GM18499 (cell line): ENCODE measurements around the gene IFT80.

Source experiments
- ATAC-seq: cut with Tn5 transposase; IDR thresholded peaks from one replicate; pipeline ENCODE4 v1.9.1; 2021; ENCODE audit warnings: moderate number of reproducible peaks; ENCODE audit not compliant: insufficient read depth, unreplicated experiment

Gene IFT80

DNA sequence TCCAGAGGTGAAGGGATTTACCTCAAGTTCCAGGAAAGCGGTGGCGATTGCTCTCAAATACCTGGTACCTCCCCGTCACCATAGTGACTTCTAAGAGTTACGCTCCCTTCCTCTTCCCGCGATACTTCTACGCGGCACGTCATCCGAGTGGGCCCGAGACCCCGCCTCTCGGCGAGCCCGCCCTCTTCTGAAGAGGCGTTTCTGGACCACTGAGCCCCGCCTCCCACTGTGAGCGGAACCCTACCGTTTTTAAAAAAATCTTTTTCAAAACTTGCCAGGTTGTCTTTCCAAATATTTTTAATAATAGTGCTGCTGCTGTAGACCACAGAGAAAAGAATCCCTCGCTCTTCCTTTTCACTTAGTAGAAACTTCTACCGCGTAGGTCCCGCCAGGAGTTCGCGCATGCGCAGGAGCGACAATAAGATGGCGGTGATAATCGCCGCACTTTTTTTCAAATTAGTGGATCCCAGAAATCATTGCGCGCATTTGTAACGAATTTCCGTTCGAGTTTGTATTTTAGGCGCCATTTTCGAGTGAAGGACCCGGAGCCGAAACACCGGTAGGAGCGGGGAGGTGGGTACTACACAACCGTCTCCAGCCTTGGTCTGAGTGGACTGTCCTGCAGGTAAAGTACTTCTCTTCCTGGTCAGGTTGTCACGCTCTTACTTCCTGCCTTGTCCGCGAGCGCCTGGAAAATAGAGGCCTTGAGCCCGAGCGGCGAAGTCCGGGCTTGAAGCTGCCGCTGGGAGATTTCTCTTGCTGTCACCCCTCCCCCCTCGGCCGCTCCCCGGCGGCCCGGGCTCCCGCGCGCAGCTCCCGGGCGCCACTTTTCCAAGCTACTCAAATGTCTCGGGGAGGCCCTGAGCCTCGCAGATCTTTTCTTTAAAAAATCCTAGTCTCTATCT is at the start of gene IFT80, which contains the start of gene SMC4:
Gene IFT80 (minus strand): TSS at position 101 of the 905 bp plus-strand sequence. CDS start 14,625 bp downstream, outside the sequence.
Gene SMC4 (plus strand): TSS at position 526 of the 905 bp plus-strand sequence. CDS start 1,177 bp downstream, outside the sequence.
- ATAC-seq = peak; percentile 92

DNA sequence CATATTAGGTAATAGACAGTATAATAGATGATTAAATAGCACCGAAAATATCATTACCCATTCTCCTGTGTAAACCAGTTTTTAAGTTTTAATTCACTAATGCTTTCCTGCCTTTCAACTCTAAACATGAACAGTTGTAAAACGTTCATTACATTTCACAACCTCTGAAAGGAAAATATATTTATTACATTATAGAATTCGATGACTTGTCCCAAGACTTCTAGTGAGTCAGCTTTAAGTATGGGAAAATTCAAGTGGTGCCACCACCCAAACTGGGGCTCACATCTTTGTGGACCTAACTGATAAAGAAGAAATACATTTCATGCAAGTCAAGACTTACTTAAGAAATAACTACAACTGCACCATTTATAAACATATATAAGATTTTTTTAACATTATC is 48.5 kb upstream of the IFT80 start:
- ATAC-seq = no peak

DNA sequence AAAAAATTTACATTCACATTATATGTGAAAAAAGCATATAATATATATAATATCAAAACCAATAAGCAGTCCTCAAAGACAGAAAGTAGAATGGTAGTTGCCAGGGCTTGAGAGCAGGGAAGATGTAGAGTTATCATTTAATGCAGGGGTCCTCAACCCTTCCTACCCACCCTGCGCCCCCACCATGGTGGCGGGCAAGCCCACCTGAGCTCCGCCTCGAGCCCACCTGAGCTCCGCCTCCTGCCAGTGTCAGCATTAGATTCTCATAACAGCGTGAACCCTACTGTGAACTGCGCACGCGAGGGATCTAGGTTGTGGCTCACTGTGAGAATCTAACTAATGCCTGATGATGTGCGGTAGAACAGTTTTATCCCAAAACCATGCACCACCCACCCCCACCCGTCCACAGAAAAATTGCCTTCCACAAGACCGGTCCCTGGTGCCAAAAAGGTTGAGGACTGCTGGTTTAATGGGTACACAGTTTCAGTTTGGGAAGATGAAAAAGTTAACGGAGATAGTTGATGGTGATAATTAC is 47.6 kb upstream of the IFT80 start:
- no peak for ATAC-seq

GRCh38 chr3:160445854-160446253 is 46.8 kb upstream of the IFT80 start:
- no peak for ATAC-seq

DNA sequence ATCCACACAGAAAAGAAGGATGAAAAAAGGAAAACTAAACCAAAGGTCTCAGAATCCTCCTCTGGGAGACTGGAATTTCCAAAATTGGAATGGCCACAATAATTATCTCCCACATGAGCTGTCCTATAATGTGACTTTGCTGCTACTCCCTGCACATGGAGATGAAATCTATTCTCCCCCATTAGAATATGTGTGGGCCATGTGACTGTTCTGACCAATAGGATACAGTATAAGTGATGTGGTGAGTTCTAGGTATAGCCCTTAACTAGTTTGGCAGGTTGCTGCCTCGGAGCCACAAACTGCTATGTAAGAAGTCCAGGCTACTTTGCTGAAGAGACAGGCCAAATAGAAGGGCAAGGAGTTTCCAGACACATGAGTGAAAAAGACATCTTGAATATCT is 45.4 kb upstream of the IFT80 start:
- ATAC-seq = no peak

GRCh38 chr3:160440687-160441086 is 41.7 kb upstream of the IFT80 start:
- ATAC-seq = no peak

- no peak for ATAC-seq
Measured at GRCh38 chr3:160437083-160437455, 38.0 kb upstream of the IFT80 start.

GRCh38 chr3:160435747-160436146 is 36.7 kb upstream of the IFT80 start:
- ATAC-seq = no peak

DNA sequence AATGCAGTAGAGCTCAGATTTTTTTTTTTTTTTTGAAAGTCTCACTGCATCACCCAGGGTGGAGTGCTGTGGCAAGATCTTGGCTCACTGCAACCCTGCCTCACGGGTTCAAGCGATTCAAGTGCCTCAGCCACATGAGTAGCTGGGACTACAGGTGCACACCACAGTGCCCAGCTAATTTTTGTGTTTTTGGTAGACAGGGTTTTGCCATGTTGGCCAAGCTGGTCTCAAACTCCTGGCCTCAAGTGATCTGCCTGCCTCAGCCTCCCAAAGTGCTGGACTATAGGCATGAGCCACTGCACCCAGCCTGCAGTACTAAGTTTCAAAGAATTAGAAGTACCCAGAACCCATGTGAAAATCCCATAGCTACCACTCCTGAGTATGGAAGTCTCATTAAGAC is 36.1 kb upstream of the IFT80 start:
- ATAC-seq = no peak

GRCh38 chr3:160434071-160434470 is 35.0 kb upstream of the IFT80 start:
- no peak for ATAC-seq

DNA sequence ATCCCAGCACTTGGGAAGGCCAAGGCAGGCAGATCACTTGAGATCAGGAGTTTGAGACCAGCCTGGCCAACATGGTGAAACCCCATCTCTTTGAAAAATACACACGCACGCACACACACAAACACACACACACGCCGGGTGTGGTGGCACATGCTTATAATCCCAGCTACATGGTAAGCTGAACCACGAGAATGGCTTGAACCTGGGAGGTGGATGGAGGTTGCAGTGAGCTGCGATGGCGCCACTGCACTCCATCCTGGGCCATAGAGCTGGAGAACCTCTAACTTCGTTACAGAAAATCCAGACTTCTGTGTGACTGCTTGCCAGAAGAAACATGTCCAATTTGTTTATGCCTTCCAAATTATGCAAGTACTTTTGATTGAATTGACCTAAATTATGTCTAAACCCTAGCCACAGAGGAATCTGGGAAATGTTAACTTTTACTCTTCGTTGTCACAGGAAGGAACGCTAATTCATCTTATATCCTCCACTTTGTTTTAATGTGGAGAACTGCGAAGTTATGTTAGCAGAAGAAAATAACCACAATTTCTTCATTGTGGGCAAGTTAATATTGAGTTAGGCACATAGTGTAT is 28.9 kb upstream of the IFT80 start:
- ATAC-seq = no peak

GRCh38 chr3:160417311-160417710 is 18.3 kb upstream of the IFT80 start:
- no peak for ATAC-seq

- no peak for ATAC-seq
Measured at GRCh38 chr3:160413613-160414248, 14.7 kb upstream of the IFT80 start.

DNA sequence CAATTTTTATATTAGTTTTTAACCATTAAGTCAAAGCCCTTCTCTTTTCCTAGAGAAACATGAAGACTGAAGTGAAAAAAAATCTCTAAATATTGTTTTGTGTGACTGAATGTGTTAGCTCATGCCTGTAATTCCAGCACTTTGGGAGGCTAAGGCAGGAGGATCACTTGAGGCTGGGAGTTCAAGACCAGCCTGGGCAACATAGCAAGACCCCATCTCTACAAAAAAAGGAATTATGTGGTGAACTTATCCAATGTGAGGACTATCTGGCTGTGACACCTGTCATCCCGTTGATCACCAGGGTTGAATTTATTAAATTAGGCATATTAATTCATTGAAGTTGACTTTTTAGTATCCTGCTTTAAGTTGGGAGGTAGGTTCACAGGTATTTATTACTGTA is 13.5 kb upstream of the IFT80 start:
- ATAC-seq = no peak

DNA sequence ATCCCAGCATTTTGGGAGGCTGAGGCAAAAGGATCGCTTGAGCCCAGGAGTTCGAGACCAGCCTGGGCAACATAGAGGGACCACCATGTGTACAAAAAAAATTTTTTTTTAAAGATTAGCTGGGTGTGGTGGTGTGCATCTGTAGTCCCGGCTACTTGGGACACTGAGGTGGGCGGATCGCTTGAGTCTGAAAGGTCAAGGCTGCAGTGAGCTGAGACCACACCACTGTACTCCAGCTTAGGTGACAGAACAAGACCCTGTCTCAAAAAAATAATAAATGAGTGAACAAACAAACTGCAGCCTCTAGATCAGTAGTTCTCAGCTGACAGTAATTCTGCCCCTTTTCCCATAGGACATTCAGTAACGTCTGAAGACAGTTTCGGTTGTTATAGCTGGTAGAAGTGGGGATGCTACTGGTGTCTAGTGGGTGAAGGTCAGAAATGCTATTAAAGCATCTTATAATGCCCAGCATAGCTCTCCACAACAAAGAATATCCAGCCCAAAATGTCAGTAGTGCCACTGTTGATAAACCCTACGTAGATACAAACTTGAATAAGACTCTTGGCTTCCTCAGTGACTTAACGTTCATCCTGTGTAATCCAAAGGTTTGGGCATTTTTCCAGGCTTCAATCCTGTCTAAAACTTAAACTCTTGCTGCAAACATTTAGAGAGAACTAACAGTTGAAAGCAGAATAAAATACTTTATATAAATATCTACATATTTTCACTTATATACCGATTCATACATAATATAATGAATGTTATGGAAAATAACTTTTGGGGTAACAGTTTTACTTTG is 11.0 kb upstream of the IFT80 start:
- no peak for ATAC-seq

DNA sequence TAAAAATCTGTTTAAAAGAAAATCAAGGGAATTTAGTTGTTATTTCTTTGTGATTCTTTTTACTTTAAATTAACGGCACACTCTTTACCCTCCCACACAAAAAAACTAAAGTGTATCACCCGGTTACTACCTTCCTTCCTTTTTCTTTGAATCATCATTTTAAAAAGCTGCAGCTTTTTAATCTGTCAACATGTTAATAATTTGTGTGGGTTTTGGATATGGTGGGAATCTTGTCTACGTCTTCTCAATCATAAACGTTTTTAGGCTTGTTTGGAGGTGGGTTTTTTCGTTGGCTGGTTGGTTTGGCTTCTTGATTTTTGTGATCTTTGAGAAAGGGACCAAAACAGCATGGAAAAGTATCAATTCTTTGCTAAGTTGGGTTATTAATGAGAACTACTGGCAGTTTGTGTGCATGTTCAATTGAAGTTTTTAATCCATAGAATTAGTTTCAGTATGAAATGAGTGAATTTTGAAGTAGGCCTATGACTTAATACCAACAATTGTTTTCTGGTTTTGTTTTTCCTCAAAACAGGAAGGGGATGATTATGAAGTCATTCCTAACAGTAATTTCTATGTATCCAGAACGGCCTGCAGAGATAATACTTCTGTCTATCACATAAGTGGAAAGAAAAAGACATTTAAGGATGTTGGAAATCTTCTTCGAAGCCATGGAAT is 4.9 kb upstream of the IFT80 start:
- ATAC-seq = no peak

DNA sequence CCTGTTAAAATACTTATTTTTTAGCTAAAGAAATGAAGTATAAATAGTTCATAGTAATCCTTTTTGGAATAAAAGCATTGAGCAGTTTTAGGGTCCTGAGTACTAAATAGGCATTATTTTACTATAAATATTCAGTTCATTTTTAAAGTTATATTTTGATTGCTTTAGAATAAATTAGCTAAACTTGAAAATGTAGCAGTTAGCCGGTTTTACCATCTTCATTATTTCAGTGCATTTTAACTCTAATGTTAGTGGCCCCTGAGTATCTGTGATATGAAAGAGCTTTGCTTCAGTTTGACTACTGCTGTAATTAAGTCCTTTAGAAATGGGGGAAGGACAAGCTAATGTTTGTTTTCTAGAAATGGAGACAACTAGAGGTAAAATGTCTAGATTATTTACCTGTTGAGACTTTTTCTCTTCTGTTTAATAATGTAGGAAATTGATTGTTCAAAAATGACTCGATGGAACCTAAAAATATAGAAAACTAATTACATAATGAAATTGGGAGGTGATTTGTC is 4.1 kb upstream of the IFT80 start:
- ATAC-seq = no peak

DNA sequence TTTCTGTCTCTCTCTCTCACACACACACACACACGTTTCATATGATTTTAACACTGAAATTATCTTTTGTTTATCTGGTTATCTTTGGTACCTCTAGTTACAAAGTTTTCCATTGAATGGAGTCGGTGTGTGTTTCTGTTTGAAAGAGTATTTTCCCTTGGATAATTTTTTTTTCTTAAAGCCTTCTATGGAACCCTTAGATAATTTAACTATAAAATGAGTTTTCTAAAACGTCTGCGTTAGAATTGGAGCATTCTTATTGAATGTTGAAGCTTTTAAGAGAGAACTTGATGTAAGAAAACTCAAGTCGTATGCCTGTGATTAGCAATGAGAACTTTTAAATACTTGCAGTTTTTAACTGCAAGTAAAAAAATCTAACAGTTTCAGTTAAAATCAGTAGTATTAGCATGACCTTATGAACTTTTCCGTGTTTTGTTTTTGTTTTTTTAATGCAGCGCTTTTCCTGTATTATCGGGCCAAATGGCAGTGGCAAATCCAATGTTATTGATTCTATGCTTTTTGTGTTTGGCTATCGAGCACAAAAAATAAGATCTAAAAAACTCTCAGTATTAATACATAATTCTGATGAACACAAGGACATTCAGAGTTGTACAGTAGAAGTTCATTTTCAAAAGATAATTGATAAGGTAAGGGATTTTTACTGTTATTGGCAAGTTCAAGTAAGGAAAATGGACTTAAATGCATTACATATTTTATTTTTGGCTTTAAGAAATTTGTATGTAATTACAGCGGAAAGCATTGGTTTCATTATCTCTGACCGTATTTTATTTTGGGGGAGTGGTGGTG is 3.4 kb upstream of the IFT80 start:
- no peak for ATAC-seq
